ENCODE results near the gene RPGRIP1L.
A peak's percentile ranks its signal among the peaks of the same experiment; 100 is the strongest.
"Not testable (repeated sequence)": the region's sequence is repeated elsewhere in the genome, so short reads cannot be mapped to it uniquely, and the experiment has no call there.

The RPGRIP1L gene

GRCh38 chr16:53712065-53712464 lies 8.4 kb upstream of the RPGRIP1L start:
- no peak for DNase-seq (ENCODE audit: low read depth)

GRCh38 chr16:53711390-53711789 lies 7.7 kb upstream of the RPGRIP1L start:
- DNase-seq (ENCODE audit: low read depth) = no peak

GRCh38 chr16:53708490-53708889 lies 4.8 kb upstream of the RPGRIP1L start:
- no peak for DNase-seq (ENCODE audit: low read depth)

DNA sequence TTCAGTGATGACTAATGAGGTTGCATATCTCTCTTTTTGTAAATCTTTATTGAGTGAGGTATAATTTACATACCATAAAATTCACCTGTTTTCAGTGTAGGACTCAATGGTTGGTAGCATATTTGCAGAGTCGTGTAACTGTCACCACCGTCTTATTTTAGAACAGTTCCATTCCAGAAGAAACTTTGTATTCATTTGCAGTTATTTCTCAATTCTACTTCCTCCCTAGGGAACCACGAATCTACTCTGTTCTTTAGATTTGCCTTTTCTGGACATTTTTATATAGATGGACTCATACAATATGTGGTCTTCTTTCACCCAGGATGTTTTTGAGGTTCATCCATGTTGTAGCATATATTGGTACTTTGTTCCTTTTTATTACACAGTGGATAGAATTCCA lies 4.0 kb upstream of the RPGRIP1L start:
- DNase-seq (ENCODE audit: low read depth) = no peak

DNA sequence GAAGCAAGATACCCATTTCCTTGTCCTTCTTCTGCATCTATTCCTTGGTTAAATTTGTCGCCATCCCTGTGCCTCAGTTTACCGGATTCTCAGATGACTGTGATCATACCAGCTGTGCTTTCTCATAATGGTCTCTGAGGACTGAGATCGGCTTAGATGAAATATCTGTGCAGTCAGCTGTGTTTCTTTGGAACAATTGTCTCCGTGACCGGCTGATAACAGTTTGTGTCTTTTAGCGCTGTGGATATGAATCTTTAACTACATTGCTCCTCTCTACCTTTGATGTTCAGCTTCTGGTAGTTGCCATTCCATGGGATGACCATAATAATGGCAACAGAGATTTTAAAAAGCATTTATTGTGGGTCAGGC lies 770 bp upstream of the RPGRIP1L start:
- DNase-seq (ENCODE audit: low read depth) = no peak

DNA sequence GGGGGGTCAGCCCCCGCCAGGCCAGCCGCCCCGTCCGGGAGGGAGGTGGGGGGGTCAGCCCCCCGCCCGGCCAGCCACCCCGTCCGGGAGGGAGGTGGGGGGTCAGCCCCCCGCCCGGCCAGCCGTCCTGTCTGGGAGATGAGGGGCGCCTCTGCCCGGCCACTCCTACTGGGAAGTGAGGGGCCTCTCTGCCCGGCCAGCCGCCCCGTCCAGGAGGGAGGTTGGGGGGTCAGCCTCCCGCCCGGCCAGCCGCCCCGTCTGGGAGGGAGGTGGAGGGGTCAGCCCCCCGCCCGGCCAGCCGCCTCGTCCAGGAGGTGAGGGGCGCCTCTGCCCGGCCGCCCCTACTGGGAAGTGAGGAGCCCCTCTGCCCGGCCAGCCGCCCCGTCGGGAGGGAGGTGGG lies 5.4 kb downstream of the RPGRIP1L start:
- DNase-seq (ENCODE audit: low read depth) = not testable (repeated sequence)

DNA sequence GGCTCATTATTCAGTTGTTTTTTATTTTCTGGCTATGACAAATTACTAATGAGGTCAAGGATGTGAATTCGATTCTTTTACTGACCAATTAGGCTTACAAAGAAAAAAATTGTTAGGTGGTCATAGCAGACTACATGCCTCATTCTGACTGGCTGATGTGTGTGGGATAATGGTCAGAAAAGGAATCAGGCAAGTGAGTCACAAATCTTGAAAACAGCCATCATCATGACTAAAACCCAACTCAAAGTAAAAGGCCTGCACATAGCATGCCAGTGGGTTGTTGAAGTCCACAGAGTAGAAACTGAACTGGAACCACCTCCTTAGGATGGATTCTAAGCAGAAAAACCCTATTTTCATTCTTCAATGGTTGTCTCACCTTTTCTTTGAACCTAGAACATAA lies 8.6 kb downstream of the RPGRIP1L start:
- peak; percentile 88 for DNase-seq (ENCODE audit: low read depth)

DNA sequence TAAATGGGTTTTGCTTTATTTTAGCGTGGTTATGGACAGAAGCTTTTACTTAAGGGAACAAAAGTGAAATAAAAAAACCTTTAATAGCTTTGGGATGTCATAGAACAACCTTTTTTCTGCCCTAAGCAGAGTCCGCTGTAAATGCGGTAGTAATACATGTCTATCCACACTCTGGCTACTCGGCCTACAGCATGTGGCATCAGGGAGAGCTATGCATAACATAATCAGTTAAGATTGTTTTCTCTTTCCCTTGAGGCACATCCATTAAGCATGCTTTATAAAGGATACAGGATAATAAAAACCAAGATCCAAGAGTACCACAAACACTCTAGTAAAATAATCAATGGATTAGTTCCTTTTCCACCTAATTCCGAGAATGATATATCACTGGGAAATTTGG lies 10.3 kb downstream of the RPGRIP1L start:
- DNase-seq (ENCODE audit: low read depth) = no peak

- DNase-seq (ENCODE audit: low read depth) = peak; percentile 57
These were observed 11.5 kb downstream of the RPGRIP1L start for GRCh38 chr16:53692146-53692545.

DNA sequence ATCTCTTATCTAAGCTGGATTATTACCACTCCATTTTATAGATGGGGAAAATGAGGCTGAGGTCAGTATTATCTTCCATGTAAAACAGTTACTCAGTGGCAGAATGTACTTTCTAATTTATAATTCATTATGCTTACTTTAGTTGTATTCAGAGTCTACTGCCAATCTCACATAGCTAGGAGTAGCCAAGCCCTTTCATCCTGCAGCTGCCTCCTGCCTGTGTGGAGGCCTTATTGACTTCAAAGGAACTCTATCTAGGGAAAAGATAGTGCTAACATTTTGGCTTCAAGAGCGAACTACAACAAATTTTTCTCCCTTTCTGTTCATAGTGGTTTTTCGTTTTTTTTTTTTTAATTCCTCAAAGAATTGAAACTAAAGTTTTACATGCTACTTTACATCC lies 12.9 kb downstream of the RPGRIP1L start:
- no peak for DNase-seq (ENCODE audit: low read depth)

DNA sequence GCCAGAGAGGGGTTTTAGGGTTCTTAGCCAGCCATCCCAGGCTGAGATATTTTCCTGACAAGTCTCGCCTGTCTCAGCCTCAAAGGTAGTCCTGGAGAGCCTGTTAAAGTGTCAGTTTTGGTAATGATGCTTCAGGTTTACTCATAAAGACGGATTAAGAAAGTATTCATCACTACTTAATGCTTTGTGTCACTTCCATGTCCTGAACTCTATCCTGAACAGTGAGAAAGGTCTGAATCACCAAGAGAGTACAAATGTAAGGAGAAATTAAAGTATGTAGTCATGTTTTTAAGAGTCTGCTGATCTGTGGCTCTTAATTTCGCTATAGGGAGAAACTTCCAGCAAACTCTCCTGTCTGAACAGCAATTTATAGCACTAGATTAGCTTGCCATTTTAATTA lies 14.0 kb downstream of the RPGRIP1L start:
- no peak for DNase-seq (ENCODE audit: low read depth)

DNA sequence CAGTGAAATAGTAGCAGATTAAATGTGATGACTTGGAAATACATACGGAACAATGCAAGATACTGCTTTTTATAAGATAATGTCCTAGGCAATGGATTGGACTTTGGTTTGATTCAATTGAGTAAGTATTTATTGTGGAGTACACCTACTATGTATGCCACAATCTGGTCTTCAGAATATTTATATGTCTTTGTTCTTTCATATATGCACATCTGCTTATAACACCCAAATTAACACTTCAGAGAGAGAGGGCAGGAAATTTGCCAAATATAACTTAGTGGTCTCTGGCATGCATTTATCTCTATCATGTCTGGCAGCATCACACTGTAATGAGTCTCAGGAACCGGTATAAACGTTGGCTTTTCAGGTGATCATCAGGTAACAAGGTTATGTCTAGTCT lies 16.9 kb downstream of the RPGRIP1L start:
- DNase-seq (ENCODE audit: low read depth) = no peak

DNA sequence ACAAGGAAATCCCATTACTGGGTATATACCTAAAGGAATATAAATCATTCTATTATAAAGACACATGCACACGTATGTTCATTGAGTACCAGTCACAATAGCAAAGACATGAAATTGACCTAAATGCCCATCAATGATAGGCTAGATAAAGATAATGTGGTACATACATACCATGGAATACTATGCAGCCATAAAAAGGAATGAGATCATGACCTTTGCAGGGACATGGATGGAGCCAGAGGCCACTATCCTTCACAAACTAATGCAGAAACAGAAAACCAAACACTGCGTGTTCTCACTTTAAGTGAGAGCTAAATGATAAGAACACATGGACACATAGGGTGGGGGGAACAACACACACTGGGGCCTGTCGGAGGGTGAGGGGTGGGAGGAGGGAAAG lies 18.3 kb downstream of the RPGRIP1L start:
- not testable (repeated sequence) for DNase-seq (ENCODE audit: low read depth)

DNA sequence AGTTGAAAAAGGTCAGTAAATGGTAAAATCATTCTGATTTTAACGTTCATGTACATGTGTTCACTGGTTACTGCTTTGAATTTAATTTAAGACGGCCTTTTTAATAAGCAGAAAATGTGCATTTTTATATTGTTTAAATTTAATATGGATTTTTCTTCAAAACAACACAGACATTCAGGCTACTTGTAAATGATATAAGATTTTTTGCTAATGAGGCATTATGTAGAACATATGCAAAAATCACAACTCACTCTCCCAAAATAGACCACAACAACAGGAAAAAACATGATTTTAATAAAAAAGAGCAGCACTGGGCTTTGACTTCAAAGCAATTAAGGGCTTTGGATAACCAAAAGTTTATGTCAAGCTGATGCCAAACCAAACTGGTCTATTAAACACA lies 22.3 kb downstream of the RPGRIP1L start:
- no peak for DNase-seq (ENCODE audit: low read depth)

GRCh38 chr16:53680756-53681155 lies 22.9 kb downstream of the RPGRIP1L start:
- no peak for DNase-seq (ENCODE audit: low read depth)

DNA sequence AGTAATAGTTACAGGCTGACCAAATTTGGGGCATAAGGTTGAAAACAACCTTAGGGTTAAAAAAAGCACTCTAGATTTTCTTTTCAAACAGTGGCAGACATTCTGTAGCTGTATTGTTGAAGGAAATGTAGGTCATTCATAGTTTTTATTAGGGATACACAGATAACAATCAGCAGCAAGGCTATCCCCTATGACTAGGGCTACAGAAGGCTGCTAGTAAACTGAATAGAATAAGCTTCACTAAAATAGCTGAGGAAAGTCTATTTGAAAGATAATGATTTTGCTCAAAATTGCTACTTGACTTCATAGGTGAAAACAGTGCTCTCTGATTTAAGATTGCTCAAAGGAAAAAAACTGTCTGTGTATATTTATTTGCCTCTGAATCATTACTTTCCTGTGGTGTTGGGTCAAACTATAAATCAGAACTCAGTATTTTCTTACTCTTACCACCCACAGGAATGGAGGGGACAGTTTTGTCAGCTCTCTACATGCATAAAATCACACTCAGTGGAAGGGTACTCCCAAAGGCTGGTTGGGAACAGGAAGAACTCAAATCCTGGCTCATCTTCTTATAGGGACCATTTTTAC lies 24.8 kb downstream of the RPGRIP1L start:
- peak; percentile 37 for DNase-seq (ENCODE audit: low read depth)

- DNase-seq (ENCODE audit: low read depth) = no peak
These were observed 25.5 kb downstream of the RPGRIP1L start for GRCh38 chr16:53678155-53678554.

DNA sequence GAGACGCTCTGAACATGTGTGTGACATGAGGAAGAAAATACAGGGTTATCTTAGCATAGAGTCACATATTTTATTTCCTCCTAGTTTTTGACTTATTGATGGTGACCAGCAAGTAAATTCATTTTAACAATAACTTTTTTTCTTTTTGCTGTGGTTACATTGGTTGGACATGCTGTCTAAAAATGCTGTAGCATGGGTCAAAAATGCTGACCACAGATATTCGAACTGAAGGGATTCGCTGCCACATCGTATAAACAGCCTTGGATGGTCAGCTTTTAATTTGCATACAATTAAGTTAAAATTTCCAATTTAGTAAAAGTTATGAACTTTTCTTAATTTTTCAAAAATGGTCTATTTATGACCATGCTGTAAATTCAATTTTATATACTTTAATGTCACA lies 30.5 kb downstream of the RPGRIP1L start:
- no peak for DNase-seq (ENCODE audit: low read depth)

DNA sequence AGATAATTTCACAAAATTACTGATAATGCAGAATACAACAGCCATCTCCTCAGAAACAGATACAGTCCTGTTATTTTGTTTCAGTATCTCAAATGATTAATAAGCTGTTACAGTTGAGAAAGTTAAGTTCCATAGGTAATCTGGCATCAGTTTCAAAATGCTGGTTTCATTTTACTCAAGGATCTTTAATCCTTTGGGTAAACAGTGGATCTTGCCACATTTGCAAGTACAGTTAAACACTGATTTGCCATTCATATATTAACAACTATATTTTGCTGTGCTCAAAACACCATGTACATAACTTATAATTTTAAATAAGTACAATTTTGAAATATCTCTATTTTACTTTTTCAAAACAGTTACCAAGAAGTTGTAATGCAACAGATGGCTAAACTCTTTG lies 31.2 kb downstream of the RPGRIP1L start:
- no peak for DNase-seq (ENCODE audit: low read depth)

DNA sequence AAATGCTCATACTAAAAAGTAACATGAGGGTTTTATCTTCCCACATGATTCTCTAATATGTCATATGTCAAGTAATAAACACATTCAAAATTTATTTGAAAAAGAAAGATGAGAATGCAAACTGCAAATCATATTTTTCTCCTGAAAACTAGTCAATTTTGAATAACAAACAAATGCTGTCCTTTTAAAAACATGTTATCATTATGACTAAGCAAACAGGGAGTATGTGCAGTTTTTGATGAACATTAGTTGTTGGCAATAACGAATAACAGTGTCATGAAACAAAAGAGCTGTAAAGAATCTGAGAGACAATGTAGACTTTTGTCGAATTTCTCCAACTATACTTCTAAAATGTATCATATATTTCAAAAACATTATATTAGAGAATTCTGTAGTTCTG lies 34.8 kb downstream of the RPGRIP1L start:
- no peak for DNase-seq (ENCODE audit: low read depth)

GRCh38 chr16:53666786-53667415 lies 36.8 kb downstream of the RPGRIP1L start:
- peak; percentile 71 for DNase-seq (ENCODE audit: low read depth)

DNA sequence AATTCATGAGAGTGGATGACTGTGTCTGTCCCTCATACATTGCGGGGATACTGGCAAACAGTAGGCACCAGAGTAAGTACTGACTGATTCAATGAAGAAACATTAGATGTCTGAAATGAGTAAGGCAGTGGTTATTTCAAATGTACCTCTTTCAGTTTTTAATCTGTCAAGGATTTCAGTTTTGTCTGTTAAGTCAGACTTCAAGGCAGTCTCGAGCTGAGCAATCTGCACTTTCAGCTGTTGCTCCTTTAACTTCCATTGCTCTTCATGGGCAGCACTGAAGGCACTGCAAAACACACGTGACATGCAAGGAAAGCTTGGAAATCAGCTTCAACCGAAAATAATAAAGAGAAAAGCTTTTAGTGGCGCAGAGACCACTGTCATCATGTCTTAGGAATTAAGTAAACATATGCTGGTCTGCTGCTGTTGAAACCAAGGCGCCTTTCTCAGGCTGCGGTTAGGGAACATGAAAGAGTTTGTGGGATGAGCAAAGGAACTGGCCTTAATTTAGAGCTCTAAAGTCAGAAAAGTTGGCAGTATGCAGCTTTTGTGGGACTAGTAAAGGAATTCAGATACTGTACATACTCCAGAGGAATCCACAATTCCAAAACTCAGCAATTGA lies 38.8 kb downstream of the RPGRIP1L start:
- peak; percentile 96 for DNase-seq (ENCODE audit: low read depth)

DNA sequence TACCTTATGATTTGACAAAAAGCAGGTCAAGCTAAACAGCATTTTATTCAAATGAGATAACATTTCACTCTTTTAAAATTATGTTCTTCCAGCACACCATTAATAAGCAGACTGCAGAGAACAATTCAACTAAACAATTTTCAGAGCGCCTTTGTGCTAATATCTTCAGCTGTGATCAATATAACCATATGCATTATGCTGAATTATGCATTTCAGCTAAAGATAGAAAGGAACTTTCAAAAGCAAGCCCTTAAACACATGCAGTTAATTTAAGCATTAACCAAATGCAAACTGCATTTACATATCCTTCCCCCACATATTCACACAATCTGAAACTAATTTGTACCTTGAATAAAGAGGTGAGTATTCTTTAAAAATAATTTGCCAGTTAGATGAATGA lies 41.6 kb downstream of the RPGRIP1L start:
- DNase-seq (ENCODE audit: low read depth) = no peak

DNA sequence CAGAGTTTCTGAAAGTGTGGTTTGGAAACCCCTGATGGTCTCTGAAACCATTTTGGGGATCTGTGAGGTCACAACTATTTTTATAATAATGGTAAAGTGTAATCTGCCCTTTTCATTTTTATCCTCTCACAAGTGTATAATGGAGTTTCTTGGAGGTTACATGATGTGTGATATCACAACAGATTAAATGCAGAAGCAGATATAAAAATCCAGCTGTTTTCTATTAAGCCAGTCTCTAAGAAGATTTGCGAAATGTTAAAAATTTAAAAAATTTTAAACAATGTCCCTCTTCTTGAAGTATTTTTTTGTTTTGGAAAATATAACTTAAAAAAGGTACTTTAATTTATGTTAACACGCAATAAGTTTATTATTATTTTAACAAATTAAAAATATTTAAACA lies 48.7 kb downstream of the RPGRIP1L start:
- no peak for DNase-seq (ENCODE audit: low read depth)
